GM21381 (cell line): ENCODE results near the gene SF3A2.

Experiments used
- ATAC-seq: cut with Tn5 transposase; IDR thresholded peaks from one replicate; pipeline ENCODE4 v1.9.1; 2021; ENCODE audit warnings: mild to moderate bottlenecking, moderate library complexity; ENCODE audit not compliant: unreplicated experiment

SF3A2 gene

DNA sequence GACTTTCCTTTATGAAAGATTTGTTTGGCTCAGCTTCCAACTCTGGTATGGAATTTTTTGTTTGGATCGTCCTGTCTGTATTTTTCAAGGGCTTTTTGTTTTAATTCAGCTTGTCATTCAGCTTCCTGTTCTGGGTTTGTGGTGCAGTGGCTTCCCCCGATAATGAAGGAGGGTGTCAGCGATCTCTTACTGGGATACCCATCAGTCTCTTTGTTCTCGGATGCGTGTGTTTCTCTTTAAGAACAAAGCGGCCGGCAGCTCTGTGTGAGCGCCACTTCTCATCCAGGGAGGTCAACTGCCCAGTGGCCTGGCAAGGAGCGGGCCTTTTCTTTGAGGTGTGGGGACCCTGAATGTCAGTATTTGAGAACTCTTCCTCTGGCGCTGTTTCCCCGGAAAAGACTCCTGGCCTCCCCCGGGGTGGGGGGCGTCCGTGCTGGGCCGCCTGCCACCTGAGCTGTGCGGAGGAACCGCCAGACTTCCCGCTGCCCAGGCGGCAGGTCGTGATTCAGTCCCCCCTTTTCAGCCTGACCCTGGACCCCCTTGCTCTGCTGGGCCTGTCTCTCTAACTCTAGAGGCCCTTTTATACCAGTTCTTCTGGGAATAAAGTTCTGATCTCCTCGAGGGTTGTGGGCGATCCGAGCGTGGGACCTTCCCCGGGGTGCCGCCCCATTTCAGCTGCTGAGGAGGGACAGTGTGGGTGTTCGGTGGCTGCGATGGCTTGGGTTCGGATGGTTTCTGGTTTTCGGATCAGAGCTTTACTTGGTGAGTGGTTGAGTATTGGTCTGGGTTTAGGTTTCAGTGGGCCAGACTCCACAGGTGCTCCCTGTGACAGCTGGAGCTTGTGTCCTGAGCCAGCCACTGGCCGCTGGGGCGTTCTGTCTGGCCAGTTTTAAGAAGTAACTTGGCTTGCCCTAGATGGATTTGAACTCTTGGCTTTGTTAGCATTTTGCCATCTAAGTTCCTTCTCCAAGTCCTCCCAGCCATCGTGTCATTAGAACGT, 3.4 kb downstream of the SF3A2 start:
- ATAC-seq, result no peak

DNA sequence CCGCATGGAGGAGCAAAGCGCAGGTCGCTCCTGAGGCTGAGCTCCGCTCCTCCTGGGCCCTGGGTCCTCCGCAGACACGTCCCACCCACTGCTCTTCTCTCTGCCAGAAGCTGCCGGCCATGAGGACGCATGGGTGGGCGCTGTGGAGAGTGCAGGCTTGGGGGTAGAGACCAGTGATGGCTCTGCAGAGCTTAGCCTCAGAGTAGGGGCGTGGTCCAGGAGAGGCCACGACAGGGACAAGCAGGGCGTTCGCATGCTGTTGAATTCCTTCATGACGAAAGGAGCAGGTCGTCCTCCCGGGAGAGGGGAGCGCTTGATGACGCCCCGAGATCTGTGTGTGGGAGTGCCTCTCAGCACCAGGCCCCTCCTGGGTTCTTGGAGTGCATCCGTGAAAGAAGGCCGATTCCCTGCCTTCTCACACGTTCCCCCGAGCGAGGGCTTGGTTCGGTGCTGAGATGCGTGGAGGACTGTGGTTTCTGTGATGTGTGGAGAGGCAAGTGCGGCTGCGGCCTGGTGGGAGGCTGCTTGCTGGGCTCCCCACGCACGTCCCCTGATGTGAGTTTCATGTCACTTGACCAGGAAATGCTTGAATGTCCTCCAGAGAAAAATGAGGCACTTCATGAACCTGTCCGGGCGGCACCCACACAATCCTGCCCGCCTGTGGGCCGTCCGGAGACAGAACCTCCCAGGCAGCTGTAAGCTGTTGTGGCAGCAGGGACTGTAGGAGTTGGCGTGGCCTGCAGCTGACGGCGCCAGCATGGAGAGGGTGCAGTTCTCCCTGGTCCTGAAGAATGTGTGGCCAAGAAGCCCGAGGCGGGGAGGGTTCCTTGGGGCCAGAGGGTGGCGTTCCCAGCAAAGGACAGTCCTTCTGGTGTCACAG, 4.5 kb downstream of the SF3A2 start:
- ATAC-seq, result no peak

DNA sequence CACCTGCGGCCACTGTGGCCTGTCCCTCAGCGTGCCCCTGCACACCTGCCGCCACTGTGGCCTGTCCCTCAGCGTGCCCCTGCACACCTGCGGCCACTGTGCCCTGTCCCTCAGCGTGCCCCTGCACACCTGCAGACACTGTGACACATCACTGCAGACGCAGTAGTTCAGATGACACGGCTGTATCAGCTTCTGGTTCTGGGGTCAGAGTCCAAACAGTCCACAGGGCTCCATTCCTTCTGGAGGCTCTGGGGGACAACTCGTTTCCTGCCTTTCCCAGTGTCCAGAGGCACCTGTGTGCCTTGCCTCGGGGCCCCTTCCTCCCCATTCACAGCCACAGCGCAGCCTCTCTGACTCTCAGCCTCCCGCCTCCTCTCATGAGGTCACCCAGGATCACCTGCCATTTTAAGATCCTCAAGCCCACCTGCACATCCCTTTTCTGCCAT, 5.5 kb downstream of the SF3A2 start:
- no peak for ATAC-seq

DNA sequence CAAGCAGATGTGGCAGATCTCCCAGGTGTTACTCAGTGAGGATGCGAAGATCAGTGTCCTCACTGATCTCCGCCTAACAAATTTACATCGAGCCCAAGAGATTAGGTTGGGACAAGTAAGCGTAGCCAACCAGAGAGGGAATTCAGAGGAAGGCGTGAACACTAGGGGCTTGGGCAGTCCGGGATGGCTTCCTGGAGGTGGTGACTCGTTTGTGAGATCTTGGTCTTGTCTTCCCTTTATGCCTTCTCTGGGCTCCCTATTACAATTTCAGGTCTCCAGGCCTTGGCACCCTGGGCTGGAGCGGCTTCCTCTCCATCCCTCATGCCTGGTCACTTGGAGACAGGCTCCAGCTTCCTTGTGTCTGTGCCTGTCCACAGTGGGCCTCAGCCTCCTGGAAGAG, 6.2 kb downstream of the SF3A2 start:
- no peak for ATAC-seq

DNA sequence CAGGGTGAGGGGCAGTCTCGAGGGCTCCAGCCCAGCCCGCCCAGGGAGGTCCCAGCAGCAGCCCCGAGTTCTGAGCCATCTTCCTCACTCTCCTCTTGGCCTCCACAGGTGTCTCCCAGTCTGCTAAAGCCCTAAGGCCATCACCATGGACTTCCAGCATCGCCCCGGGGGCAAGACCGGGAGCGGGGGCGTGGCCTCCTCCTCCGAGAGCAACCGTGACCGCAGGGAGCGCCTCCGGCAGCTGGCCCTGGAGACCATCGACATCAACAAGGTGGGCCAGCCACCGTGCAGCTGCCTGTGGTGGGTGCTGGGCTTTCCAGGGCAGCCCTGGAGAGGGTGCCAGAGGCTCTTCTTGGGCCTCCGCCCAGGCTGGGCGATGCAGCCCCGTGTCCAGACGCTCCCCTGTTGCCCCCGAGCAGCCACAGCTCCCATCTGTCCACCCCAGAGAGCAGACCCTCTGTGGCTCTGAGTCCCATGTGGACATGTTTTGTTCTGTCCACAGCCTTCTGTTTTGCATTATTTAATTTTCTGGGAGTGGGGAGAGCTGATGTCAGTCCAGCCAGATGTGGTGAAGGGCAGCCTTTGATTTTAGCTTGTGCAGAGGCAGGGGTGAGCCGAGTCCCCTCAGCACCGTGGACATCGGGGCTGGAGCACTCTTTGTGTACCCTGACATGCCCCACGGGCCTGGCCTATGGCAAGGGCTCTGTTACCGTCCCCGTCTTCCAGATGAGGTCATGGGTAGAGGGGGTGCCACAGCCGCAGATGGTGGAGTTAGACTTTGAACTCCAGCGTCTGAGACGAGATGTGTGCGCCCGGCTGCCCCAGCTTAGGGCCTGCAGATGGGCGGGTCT, 6.9 kb downstream of the SF3A2 start:
- ATAC-seq, result no peak

DNA sequence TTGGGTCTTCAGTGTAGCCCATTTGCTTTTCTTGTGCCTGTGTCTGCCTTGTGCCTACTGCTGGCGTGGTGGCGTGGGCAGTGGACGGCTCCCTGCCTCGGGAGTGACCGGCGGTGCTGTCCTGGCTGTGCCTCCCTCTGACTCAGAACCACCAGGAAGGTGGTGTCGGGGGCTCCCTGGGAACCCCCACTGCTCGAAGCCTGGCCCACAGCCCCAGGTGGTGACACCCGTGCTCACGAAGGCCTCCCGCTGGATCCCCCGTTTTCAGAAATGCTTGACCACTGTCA, 7.4 kb downstream of the SF3A2 start:
- ATAC-seq, result no peak

DNA sequence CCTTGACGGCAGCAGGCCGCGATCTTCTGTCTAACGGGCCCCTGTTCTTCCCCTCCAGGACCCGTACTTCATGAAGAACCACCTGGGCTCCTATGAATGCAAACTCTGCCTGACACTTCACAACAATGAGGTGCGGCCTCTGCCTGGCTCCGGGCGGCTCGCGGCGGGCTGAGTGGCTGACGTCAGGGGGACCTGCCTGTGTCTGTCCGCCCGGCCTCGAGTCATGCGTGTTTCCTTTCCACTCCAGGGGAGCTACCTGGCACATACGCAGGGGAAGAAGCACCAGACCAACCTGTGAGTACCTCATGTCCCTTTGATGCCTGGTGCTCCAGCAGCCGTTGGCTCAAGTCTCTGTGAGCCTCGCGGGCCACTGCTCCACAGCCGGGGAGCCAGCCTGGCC, 7.9 kb downstream of the SF3A2 start:
- ATAC-seq, result no peak

DNA sequence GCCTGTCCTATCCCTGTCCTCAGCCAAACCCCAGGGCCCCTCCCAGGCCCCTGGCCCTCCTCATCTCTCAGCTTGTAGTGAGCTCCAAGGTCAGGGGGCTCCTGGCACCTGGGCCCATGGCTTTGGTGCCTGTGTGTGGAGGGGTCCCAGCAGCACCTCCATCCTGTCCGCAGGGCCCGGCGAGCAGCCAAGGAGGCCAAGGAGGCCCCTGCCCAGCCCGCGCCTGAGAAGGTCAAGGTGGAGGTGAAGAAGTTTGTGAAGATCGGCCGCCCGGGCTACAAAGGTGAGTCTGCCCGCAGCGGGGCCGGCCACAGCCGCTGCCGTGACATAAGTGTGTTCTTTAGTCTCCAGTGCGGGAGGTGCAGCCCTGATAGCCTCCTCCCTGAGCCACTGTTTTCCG, 8.6 kb downstream of the SF3A2 start:
- ATAC-seq, result no peak

DNA sequence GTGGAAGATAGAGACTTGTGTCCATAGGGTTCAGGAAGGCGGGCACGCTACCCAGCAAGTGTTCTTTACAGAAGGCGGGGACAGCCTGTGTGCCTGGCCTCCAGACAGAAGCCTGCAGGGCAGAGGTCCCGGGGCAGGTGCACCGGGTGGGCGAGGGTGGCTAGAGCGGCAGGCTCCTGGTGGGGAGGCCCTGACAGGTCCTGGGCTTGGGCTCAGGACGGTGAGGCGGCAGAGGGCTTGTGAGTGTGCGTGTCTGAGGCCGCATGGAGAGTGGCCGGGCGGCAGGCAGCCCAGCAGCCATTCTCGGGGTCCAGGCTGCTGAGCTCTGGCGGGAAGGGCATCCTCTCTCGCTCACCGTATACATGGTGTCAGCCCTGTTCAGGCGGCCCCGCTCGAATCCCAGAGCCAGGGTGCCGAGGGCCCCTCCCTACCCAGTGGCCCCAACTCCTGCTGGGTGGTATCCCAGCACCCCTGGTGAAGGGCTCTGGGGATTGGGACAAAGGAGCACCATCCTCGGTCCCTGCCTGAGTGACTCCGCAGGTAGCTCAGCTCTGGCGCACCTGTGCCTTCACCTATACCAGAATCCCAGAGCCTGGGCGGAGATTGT, 9.5 kb downstream of the SF3A2 start:
- ATAC-seq, result no peak

DNA sequence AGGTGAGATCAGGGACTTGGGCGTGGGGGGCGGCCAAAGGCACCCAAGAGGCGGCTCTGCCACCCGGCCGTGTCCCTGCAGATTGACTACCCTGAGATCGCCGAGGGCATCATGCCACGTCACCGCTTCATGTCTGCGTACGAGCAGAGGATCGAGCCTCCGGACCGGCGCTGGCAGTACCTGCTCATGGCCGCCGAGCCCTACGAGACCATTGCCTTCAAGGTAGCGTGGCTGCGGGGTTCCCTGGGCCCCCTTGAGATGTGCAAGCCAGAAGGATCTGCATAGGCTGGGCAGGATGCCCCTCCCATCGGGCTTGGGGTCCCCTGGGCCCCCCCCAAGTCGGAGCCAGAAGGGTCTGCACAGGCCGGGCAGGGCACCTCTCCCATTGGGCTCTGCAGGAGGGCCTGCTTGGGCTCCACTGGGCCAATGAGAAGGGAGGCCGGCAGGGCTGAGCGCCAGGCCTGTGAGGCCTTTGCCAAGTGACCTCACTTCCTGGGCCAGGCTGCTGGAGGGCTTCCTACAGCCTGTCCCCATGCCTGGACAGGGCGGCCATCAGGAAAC, 10.3 kb downstream of the SF3A2 start:
- no peak for ATAC-seq

DNA sequence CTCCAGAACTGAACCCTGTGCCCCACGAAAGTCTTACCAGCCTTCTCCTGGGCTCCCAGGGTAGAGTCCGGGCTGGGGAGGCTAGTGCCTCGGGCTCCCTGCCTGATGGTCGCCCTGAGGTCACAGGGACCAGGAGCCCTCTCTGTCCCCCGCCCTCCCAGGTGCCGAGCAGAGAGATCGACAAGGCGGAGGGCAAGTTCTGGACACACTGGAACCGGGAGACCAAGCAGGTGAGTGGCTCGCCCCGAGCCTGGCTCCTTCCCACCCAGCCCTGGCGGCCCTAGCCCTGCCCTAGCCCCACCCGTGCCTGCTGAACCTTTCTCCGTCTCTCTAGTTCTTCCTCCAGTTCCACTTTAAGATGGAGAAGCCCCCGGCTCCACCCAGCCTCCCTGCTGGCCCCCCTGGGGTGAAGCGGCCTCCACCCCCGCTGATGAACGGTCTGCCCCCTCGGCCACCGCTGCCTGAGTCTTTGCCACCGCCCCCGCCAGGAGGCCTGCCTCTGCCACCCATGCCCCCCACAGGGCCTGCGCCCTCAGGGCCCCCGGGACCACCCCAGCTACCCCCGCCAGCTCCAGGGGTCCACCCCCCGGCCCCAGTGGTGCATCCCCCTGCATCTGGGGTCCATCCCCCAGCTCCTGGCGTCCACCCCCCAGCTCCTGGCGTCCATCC, 10.9 kb downstream of the SF3A2 start:
- no peak for ATAC-seq

DNA sequence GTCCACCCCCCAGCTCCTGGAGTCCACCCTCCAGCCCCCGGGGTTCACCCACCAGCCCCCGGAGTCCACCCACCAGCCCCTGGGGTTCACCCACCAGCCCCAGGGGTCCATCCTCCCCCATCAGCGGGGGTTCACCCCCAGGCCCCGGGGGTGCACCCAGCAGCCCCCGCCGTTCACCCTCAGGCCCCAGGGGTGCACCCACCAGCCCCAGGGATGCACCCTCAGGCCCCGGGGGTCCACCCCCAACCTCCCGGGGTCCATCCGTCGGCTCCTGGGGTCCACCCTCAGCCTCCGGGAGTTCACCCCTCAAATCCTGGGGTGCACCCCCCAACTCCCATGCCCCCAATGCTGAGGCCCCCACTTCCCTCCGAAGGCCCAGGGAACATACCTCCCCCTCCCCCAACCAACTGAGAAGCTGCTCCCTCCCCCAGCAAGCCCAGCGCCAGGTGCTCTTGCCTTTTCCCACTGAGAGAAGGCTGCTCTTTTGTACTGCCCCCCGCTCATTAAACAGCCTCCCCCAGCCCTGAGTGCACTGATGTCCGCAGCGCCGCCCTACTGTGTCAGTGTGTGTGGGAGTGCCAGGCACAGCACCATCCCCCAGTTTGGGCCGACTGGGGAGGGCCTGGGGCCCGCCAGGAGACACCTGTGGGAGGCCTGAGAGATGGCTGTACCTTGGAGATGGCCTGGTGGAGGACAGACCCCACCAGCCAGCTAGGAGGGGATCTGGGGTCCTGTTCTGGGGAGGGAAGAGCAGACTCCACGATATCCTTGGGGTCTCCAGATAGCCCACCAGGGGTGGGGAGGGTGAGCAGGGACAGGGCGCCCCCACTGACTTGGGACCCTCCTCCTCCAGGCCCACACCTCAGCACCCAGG, 11.7 kb downstream of the SF3A2 start:
- ATAC-seq, result no peak

DNA sequence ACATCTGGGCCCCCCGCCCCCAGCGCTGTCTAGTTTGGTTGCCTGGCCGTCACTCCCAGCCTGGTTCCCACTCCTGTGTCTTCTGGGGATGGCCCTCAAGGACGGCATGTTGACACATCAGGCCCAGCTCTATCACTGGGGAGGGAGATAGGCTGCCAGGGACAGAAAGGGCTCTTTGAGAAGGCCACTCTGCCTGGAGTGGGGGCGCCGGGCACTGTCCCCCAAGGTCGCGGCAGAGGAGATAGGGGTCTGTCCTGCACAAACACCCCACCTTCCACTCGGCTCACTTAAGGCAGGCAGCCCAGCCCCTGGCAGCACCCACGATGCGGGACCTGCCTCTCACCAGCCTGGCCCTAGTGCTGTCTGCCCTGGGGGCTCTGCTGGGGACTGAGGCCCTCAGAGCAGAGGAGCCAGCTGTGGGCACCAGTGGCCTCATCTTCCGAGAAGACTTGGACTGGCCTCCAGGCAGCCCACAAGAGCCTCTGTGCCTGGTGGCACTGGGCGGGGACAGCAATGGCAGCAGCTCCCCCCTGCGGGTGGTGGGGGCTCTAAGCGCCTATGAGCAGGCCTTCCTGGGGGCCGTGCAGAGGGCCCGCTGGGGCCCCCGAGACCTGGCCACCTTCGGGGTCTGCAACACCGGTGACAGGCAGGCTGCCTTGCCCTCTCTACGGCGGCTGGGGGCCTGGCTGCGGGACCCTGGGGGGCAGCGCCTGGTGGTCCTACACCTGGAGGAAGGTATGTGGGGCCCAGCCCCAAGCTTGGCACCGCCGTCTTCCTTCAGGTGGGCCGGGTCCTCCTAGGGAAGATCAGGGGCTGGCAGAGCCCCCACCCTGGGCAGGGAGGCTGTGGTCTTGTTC, 12.6 kb downstream of the SF3A2 start, which contains the start of gene AMH:
TSS of gene AMH (plus strand) at position 314 of the 857 bp plus-strand sequence. CDS start at position 324, 10 bp downstream.
- no peak for ATAC-seq

DNA sequence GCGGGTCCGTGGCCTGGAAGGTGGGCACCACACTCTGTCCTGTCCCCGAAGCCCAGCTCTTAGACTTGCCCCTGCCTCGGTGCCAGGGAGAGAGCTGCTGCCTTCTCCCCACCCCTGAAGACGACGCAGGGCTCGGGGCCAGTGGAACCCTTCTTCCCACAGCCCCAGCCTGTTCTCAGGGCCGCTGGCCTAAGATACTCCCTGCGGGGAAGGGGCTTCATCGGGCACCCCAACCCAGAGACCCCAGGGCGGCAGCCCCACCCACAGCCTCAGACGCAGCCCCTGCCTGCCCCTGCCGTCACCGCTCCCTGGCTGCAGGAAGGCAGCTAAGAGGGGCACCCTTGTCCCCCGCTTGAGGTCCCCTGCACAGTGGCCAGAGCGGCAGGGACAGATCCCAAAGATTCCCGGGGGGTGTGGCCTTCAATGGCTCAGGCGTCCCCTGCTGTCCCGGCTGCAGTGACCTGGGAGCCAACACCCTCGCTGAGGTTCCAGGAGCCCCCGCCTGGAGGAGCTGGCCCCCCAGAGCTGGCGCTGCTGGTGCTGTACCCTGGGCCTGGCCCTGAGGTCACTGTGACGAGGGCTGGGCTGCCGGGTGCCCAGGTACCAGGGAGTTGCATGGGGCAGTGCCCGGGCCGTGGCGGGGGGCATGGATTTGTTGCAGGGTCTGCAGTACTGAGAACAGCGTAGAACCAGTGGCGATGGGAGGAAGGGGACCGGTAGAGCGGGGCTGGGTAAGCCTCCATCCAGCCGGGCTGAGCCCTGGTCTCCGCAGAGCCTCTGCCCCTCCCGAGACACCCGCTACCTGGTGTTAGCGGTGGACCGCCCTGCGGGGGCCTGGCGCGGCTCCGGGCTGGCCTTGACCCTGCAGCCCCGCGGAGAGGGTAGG, 13.5 kb downstream of the SF3A2 start:
- ATAC-seq, result no peak

DNA sequence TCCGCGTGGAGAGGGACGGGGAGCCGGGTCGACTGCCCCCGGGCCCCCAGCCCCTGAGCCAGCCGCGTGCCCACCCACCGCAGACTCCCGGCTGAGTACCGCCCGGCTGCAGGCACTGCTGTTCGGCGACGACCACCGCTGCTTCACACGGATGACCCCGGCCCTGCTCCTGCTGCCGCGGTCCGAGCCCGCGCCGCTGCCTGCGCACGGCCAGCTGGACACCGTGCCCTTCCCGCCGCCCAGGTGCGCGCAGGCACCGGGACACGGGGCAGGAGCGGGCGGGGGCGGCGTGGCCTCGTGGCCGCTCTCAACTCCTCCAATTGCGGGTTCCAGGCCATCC, 14.1 kb downstream of the SF3A2 start:
- no peak for ATAC-seq

DNA sequence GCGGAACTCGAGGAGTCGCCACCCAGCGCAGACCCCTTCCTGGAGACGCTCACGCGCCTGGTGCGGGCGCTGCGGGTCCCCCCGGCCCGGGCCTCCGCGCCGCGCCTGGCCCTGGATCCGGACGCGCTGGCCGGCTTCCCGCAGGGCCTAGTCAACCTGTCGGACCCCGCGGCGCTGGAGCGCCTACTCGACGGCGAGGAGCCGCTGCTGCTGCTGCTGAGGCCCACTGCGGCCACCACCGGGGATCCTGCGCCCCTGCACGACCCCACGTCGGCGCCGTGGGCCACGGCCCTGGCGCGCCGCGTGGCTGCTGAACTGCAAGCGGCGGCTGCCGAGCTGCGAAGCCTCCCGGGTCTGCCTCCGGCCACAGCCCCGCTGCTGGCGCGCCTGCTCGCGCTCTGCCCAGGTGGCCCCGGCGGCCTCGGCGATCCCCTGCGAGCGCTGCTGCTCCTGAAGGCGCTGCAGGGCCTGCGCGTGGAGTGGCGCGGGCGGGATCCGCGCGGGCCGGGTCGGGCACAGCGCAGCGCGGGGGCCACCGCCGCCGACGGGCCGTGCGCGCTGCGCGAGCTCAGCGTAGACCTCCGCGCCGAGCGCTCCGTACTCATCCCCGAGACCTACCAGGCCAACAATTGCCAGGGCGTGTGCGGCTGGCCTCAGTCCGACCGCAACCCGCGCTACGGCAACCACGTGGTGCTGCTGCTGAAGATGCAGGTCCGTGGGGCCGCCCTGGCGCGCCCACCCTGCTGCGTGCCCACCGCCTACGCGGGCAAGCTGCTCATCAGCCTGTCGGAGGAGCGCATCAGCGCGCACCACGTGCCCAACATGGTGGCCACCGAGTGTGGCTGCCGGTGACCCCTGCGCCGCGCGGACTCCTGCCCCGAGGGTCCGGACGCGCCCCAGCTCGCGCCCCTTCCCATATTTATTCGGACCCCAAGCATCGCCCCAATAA, 14.8 kb downstream of the SF3A2 start:
- no peak for ATAC-seq
